ENCODE measurements around the gene MAPK8.

Gene MAPK8

DNA sequence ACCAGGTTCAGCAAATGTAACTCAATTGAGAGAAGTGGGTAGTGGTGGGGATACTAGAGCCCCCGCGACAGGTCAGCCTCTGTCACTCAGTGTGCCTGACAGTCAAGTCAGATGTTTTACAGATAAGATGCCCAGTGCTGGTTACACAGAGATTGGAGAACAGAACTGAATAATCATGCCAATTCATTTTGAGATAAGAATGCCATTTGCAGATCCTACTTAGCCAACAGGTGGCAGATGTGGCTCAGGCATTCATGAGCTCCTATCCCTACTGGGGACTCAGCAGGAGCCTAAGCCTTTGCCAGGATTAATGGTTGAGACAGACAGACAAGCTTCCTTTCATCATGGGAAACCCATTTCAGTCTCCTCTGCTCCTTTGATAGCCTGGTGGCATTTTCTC lies 137.8 kb downstream of the MAPK8 start:
- H3K27me3 ChIP-seq (ENCODE audit: insufficient read depth, low read depth) = no peaks in the 10 kb centered on the region
- no peak overlapping the region for H2AFZ ChIP-seq (ENCODE audit: low read depth)
- no peak for TF ChIP-seq CTCF (conservative IDR thresholded peaks at IDR 0.05; ENCODE audit: low read depth, low read length)
- no peaks in the 10 kb centered on the region for H3K4me1 ChIP-seq (ENCODE audit: low read depth, poor library complexity, severe bottlenecking)
- H3K27ac ChIP-seq = no peak overlapping the region
- no peak overlapping the region for H3K9ac ChIP-seq
- no peak overlapping the region for H3K4me3 ChIP-seq (IDR thresholded peaks at IDR 0.05; ENCODE audit: insufficient read depth, low read depth, low read length)
- no peaks in the 10 kb centered on the region for H3K36me3 ChIP-seq (ENCODE audit: insufficient read depth)
- H3K4me2 ChIP-seq = no peak overlapping the region
- no peaks in the 10 kb centered on the region for H3K79me2 ChIP-seq (ENCODE audit: insufficient read depth, low read depth)
- no peaks in the 10 kb centered on the region for H4K20me1 ChIP-seq (ENCODE audit: insufficient read depth)

DNA sequence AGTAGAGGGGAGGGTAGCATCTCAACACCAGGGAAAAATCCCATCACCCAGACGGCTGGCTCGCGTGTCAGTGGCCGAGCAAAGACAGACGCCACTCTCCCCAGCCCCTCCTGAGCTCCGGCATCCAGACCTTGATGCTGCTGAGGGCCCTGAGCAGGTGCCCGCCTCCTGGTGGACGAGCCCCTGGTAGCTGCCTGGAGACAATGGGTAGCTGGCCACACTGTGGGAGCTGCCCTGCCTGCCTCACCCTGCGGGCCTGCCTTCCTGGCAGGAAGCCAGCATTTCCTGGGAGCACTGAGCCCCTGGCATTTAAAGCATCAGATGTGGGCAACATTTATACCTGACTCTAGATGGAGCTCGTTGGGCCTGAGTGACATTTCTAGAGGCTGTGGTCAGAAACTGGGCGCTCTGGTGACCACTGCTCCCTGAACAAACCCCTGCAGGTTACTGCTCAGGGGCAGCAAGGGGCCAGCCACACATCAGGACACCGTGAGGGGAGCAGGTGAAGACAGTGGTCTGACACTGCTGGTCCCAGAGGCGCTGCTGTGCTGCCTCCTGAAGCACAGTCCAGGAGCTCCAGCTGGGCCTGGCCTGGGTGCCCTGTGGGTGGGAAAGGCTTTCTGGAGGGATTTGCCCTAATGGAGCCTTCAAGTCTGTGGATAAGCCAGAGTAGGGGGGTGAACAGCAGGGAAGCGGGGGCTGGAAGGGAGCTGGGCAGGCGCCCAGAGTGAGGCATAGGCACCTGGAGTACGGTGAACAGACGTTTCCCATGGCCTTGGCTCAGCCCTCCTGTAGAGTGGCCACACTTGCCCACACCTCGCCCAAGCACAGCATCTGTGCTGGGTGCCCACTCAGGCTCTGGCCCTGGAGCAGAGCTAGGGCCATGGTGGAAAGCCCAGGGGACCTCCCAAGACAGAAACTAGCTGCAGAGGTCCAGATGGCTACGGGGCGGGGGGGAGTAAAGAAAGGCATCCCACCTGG lies 138.7 kb downstream of the MAPK8 start:
- Histone ChIP-seq H3K27me3 (ENCODE audit: insufficient read depth, low read depth) (no peaks in the 10 kb centered on the region), H3K79me2 (ENCODE audit: insufficient read depth, low read depth) (no peaks in the 10 kb centered on the region), H4K20me1 (ENCODE audit: insufficient read depth) (no peaks in the 10 kb centered on the region)

DNA sequence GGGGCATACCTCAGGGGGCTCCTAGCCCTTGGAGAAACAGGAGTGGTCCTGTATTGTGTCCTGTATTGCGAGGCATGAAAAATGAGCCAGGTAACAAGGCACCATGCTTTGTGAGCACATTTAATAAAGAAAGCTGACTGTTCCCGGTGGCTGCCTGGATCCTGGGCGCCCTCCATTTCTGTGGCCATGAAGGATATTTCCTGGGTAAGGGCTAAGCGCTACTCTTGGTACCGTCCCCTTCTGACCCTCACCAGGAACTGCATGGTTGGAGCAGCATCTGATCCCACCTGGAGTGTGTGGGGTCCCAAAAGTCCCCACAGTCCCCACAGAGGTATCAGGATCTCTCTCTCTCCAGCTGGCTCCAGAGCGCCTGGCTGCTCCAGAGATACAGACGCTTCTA lies 139.5 kb downstream of the MAPK8 start:
- Histone ChIP-seq H3K27me3 (ENCODE audit: insufficient read depth, low read depth) (no peaks in the 10 kb centered on the region), H3K4me1 (ENCODE audit: low read depth, poor library complexity, severe bottlenecking) (no peaks in the 10 kb centered on the region), H3K4me3 (IDR thresholded peaks at IDR 0.05; ENCODE audit: insufficient read depth, low read depth, low read length) (no peak overlapping the region), H3K4me2 (no peak overlapping the region), H3K27ac (no peak overlapping the region), H3K79me2 (ENCODE audit: insufficient read depth, low read depth) (no peaks in the 10 kb centered on the region), H3K9ac (no peak overlapping the region), H4K20me1 (ENCODE audit: insufficient read depth) (no peaks in the 10 kb centered on the region), H3K36me3 (ENCODE audit: insufficient read depth) (no peaks in the 10 kb centered on the region), H2AFZ (ENCODE audit: low read depth) (no peak overlapping the region)
- TF ChIP-seq CTCF (conservative IDR thresholded peaks at IDR 0.05; ENCODE audit: low read depth, low read length) = no peak

More for the DNA sequence above, 138.7 kb downstream of the MAPK8 start:
- no peak for TF ChIP-seq CTCF (conservative IDR thresholded peaks at IDR 0.05; ENCODE audit: low read depth, low read length)
- no peak overlapping the region for H3K27ac ChIP-seq
- no peak overlapping the region for H3K4me3 ChIP-seq (IDR thresholded peaks at IDR 0.05; ENCODE audit: insufficient read depth, low read depth, low read length)
- H3K4me2 ChIP-seq = no peak overlapping the region
- H3K4me1 ChIP-seq (ENCODE audit: low read depth, poor library complexity, severe bottlenecking) = no peaks in the 10 kb centered on the region
- H3K9ac ChIP-seq = no peak overlapping the region
- H3K36me3 ChIP-seq (ENCODE audit: insufficient read depth) = no peaks in the 10 kb centered on the region
- no peak overlapping the region for H2AFZ ChIP-seq (ENCODE audit: low read depth)

- no peaks in the 10 kb centered on the region for H3K79me2 ChIP-seq (ENCODE audit: insufficient read depth, low read depth)
- no peak for TF ChIP-seq CTCF (conservative IDR thresholded peaks at IDR 0.05; ENCODE audit: low read depth, low read length)
- no peaks in the 10 kb centered on the region for H3K27me3 ChIP-seq (ENCODE audit: insufficient read depth, low read depth)
- no peak overlapping the region for H3K4me3 ChIP-seq (IDR thresholded peaks at IDR 0.05; ENCODE audit: insufficient read depth, low read depth, low read length)
- H3K4me2 ChIP-seq = no peak overlapping the region
- no peak overlapping the region for H2AFZ ChIP-seq (ENCODE audit: low read depth)
- H3K36me3 ChIP-seq (ENCODE audit: insufficient read depth) = no peaks in the 10 kb centered on the region
- H3K9ac ChIP-seq = no peak overlapping the region
- no peaks in the 10 kb centered on the region for H4K20me1 ChIP-seq (ENCODE audit: insufficient read depth)
- no peaks in the 10 kb centered on the region for H3K4me1 ChIP-seq (ENCODE audit: low read depth, poor library complexity, severe bottlenecking)
- H3K27ac ChIP-seq = no peak overlapping the region
Observed at GRCh38 chr10:48446785-48447184, 140.3 kb downstream of the MAPK8 start.

All from KMS-11 (cell line).